GM10266 (cell line): ENCODE measurements around the gene C15orf39.

Experiments
- DNase-seq: peaks from one replicate; pipeline ENCODE4 v3.0.0; 2012; ENCODE audit errors: extremely low spot score
- CTCF ChIP-seq: IDR thresholded peaks from 2 replicates; pipeline ENCODE4 v1.5.1; 2012; ENCODE audit warnings: mild to moderate bottlenecking, low read depth; ENCODE audit not compliant: control insufficient read depth, insufficient read depth; ENCODE audit errors: missing control alignments

Gene C15orf39

GRCh38 chr15:75201616-75202250 is at the start of gene C15orf39:
C15orf39 (plus strand) TSS chr15:75201882; CDS start chr15:75206049, 4,167 bp downstream.
- DNase-seq: peak; percentile 95
- TF ChIP-seq CTCF: peak; percentile 87

GRCh38 chr15:75152382-75153079 is 49.2 kb upstream of the C15orf39 start:
- no peak for DNase-seq
- TF ChIP-seq CTCF: no peak

GRCh38 chr15:75153087-75153486 is 48.6 kb upstream of the C15orf39 start:
- TF ChIP-seq CTCF: no peak
- peak; percentile 73 for DNase-seq

- no peak for DNase-seq
- TF ChIP-seq CTCF: no peak
These were observed 48.0 kb upstream of the C15orf39 start for GRCh38 chr15:75153565-75154276.

GRCh38 chr15:75154461-75155062 is 47.1 kb upstream of the C15orf39 start:
- no peak for DNase-seq
- TF ChIP-seq CTCF: no peak

- no peak for TF ChIP-seq CTCF
- no peak for DNase-seq
These were observed 45.1 kb upstream of the C15orf39 start for GRCh38 chr15:75156326-75157215.
